ENCODE data around the gene GFY.

GRCh38 chr19:49398001-49398615 lies 27.1 kb upstream of the GFY start:
- TF ChIP-seq, protein P1, sequence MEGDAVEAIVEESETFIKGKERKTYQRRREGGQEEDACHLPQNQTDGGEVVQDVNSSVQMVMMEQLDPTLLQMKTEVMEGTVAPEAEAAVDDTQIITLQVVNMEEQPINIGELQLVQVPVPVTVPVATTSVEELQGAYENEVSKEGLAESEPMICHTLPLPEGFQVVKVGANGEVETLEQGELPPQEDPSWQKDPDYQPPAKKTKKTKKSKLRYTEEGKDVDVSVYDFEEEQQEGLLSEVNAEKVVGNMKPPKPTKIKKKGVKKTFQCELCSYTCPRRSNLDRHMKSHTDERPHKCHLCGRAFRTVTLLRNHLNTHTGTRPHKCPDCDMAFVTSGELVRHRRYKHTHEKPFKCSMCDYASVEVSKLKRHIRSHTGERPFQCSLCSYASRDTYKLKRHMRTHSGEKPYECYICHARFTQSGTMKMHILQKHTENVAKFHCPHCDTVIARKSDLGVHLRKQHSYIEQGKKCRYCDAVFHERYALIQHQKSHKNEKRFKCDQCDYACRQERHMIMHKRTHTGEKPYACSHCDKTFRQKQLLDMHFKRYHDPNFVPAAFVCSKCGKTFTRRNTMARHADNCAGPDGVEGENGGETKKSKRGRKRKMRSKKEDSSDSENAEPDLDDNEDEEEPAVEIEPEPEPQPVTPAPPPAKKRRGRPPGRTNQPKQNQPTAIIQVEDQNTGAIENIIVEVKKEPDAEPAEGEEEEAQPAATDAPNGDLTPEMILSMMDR (IDR thresholded peaks at IDR 0.05 in 8 of 11, conservative IDR thresholded peaks at IDR 0.05 in 3 of 11): no peak
- TF ChIP-seq POLR2AphosphoS5 (IDR thresholded peaks at IDR 0.05): no peak
